ENCODE data around the gene FUOM.

The FUOM gene

DNA sequence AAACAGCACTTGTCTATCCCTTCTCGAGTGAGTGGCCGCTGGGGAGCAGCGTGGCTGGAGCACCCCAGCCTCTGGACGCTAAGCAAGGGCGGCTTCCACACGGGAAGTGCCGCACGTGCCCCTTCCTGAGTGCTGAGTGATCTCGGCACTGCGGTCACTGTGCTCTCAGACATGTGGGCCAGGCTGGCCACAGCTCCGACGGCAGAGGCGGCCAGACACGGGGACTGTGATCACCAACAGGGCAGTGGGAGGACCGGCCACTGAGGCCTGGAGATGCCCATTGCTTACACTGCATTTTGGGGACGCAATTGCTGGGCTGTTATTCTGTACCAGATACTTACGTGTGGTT is 8.3 kb upstream of the FUOM start:
- Histone ChIP-seq H3K27me3 (replicated peaks; ENCODE audit: control insufficient read depth, insufficient read depth, low read length) (no peaks in the 10 kb centered on the region), H3K36me3 (ENCODE audit: control insufficient read depth, insufficient read depth, low read length) (peaks cover 35% of the 10 kb centered on the region), H3K4me3 (replicated peaks; ENCODE audit: low read depth, low read length) (no peak overlapping the region)
- TF ChIP-seq, protein P1, sequence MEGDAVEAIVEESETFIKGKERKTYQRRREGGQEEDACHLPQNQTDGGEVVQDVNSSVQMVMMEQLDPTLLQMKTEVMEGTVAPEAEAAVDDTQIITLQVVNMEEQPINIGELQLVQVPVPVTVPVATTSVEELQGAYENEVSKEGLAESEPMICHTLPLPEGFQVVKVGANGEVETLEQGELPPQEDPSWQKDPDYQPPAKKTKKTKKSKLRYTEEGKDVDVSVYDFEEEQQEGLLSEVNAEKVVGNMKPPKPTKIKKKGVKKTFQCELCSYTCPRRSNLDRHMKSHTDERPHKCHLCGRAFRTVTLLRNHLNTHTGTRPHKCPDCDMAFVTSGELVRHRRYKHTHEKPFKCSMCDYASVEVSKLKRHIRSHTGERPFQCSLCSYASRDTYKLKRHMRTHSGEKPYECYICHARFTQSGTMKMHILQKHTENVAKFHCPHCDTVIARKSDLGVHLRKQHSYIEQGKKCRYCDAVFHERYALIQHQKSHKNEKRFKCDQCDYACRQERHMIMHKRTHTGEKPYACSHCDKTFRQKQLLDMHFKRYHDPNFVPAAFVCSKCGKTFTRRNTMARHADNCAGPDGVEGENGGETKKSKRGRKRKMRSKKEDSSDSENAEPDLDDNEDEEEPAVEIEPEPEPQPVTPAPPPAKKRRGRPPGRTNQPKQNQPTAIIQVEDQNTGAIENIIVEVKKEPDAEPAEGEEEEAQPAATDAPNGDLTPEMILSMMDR (IDR thresholded peaks at IDR 0.05; ENCODE audit: insufficient read depth, low read length, poor library complexity, severe bottlenecking) = no peak
- no peak for DNase-seq (ENCODE audit: extremely low read depth, insufficient read length)

GRCh38 chr10:133365461-133366129 is 7.8 kb upstream of the FUOM start:
- no peak for DNase-seq (ENCODE audit: extremely low read depth, insufficient read length)
- no peak overlapping the region for H3K4me3 ChIP-seq (replicated peaks; ENCODE audit: low read depth, low read length)
- peaks cover 35% of the 10 kb centered on the region for H3K36me3 ChIP-seq (ENCODE audit: control insufficient read depth, insufficient read depth, low read length)
- TF ChIP-seq, protein P1 (IDR thresholded peaks at IDR 0.05; ENCODE audit: insufficient read depth, low read length, poor library complexity, severe bottlenecking) = no peak
- no peaks in the 10 kb centered on the region for H3K27me3 ChIP-seq (replicated peaks; ENCODE audit: control insufficient read depth, insufficient read depth, low read length)

- Histone ChIP-seq H3K36me3 (ENCODE audit: control insufficient read depth, insufficient read depth, low read length) (peaks cover 29% of the 10 kb centered on the region), H3K4me3 (replicated peaks; ENCODE audit: low read depth, low read length) (no peak overlapping the region), H3K27me3 (replicated peaks; ENCODE audit: control insufficient read depth, insufficient read depth, low read length) (no peaks in the 10 kb centered on the region)
- DNase-seq (ENCODE audit: extremely low read depth, insufficient read length) = no peak
- TF ChIP-seq, protein P1 (IDR thresholded peaks at IDR 0.05; ENCODE audit: insufficient read depth, low read length, poor library complexity, severe bottlenecking) = no peak
Observed at GRCh38 chr10:133364645-133365431, 7.0 kb upstream of the FUOM start.

- Histone ChIP-seq H3K27me3 (replicated peaks; ENCODE audit: control insufficient read depth, insufficient read depth, low read length) (no peaks in the 10 kb centered on the region), H3K4me3 (replicated peaks; ENCODE audit: low read depth, low read length) (no peak overlapping the region), H3K36me3 (ENCODE audit: control insufficient read depth, insufficient read depth, low read length) (peaks cover 24% of the 10 kb centered on the region)
- TF ChIP-seq, protein P1 (IDR thresholded peaks at IDR 0.05; ENCODE audit: insufficient read depth, low read length, poor library complexity, severe bottlenecking) = no peak
- DNase-seq (ENCODE audit: extremely low read depth, insufficient read length) = no peak
Observed at GRCh38 chr10:133362846-133363245, 5.0 kb upstream of the FUOM start.

DNA sequence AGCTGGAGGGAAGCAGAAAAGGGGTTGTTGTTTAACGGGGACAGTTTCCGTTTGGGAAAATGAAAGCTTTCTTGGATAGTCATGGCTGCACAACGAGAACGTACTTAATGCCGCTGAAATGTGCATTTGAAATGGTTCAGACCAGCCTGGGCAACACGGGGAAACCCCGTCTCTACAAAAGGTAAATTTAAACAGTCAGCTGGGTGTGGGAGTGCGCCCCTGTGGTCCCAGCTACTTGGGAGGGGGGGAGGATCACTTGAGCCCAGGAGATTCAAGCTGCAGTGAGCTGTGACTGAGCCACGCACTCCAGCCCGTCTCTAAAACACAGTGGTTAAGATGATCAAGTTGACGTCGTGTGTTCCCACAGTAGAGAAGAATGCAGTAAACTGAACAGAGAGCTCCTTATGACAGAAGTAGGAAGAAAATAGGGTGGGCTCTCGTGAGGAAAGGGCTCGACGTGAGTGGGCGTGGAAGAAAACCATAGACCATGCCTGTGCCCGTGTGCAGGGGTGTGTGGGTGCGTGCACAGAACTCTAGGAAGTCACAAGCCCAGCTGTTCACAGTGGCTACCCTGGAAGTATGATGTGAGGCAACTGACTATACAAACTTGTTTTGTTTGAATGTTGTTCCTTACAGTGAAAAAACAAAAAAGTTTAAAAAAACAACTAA is 4.1 kb upstream of the FUOM start:
- TF ChIP-seq, protein P1 (IDR thresholded peaks at IDR 0.05; ENCODE audit: insufficient read depth, low read length, poor library complexity, severe bottlenecking) = no peak
- H3K4me3 ChIP-seq (replicated peaks; ENCODE audit: low read depth, low read length) = no peak overlapping the region
- H3K27me3 ChIP-seq (replicated peaks; ENCODE audit: control insufficient read depth, insufficient read depth, low read length) = no peaks in the 10 kb centered on the region
- no peak for DNase-seq (ENCODE audit: extremely low read depth, insufficient read length)
- peaks cover 24% of the 10 kb centered on the region for H3K36me3 ChIP-seq (ENCODE audit: control insufficient read depth, insufficient read depth, low read length)

Data from GM06990 (cell line).